Rectal smooth muscle tissue (tissue), 1 donor: ENCODE results near the gene SHROOM3.
"Not testable (repeated sequence)": the region's sequence is repeated elsewhere in the genome, so short reads cannot be mapped to it uniquely, and the experiment has no call there.

ENCODE experiments used
- H3K27ac ChIP-seq: one replicate; pipeline ENCODE4 v1.7.0; 2013; ENCODE audit warnings: low read depth, low read length, inconsistent platforms
- H3K27me3 ChIP-seq: one replicate; pipeline ENCODE4 v1.7.0; 2013; ENCODE audit warnings: low read length; ENCODE audit not compliant: control insufficient read depth, insufficient read depth
- H3K36me3 ChIP-seq: one replicate; pipeline ENCODE4 v1.7.0; 2013; ENCODE audit warnings: low read length; ENCODE audit not compliant: control insufficient read depth, insufficient read depth
- H3K4me1 ChIP-seq: one replicate; pipeline ENCODE4 v1.7.0; 2013; ENCODE audit warnings: low read length; ENCODE audit not compliant: control insufficient read depth, insufficient read depth
- H3K4me3 ChIP-seq: one replicate; pipeline ENCODE4 v1.7.0; 2013; ENCODE audit warnings: low read length
- H3K9ac ChIP-seq: one replicate; pipeline ENCODE4 v1.7.0; 2013; ENCODE audit warnings: low read length

SHROOM3 gene

GRCh38 chr4:76726631-76727030 is 291.6 kb downstream of the SHROOM3 start:
- Histone ChIP-seq H3K4me3 (no peak overlapping the region), H3K36me3 (no peaks in the 10 kb centered on the region), H3K27me3 (no peaks in the 10 kb centered on the region), H3K9ac (no peak overlapping the region), H3K27ac (no peak overlapping the region), H3K4me1 (peaks cover 10% of the 10 kb centered on the region)

- not testable (repeated sequence) for H3K9ac ChIP-seq, H3K4me3 ChIP-seq, H3K36me3 ChIP-seq, H3K27me3 ChIP-seq, H3K27ac ChIP-seq, H3K4me1 ChIP-seq
These were observed 292.9 kb downstream of the SHROOM3 start for GRCh38 chr4:76727934-76728333.

- peaks cover 7% of the 10 kb centered on the region for H3K4me1 ChIP-seq
- no peak overlapping the region for H3K27ac ChIP-seq
- H3K36me3 ChIP-seq = peaks cover 3% of the 10 kb centered on the region
- no peaks in the 10 kb centered on the region for H3K27me3 ChIP-seq
- H3K4me3 ChIP-seq = no peak overlapping the region
- no peak overlapping the region for H3K9ac ChIP-seq
These were observed 294.4 kb downstream of the SHROOM3 start for GRCh38 chr4:76729460-76729859.

DNA sequence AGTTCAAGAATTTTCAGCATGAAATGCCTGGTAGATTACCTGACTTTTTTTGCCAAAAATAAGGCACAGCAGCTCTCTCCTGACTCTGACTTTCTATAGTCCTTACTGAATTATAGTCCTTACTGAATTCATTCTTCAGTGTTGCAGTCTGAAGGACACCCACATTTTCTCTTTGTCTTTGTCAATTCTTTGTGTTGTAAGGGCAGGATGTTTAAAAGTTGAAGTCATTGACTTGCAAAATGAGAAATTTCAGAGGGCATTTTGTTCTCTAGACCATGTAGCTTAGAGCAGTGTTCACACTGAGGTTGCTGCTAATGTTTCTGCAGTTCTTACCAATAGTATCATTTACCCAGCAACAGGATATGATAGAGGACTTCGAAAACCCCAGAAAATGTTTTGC is 295.0 kb downstream of the SHROOM3 start:
- H3K4me1 ChIP-seq = peaks cover 7% of the 10 kb centered on the region
- H3K9ac ChIP-seq = no peak overlapping the region
- H3K4me3 ChIP-seq = no peak overlapping the region
- peaks cover 3% of the 10 kb centered on the region for H3K36me3 ChIP-seq
- H3K27me3 ChIP-seq = no peaks in the 10 kb centered on the region
- no peak overlapping the region for H3K27ac ChIP-seq

DNA sequence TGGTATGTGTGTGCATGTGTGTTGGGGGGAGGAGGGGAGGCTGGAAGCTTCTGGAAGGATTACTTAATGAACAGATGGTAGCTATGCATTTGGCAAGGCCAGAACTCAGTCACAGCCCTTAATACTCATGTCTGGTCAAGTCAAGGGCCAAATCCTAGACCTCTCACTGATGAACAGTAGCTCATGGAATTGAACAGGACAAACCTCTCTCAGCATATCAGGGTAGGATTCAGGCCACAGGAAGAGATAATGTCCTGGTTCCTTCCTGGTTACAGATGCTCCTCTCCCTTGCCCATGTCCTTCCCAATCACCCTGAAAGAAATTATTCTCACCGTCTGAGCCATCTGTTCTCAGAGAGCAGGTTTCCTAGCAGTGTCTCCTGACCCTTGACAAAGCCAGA is 297.2 kb downstream of the SHROOM3 start:
- Histone ChIP-seq H3K9ac (no peak overlapping the region), H3K4me1 (peaks cover 11% of the 10 kb centered on the region), H3K36me3 (peaks cover 3% of the 10 kb centered on the region), H3K27ac (no peak overlapping the region), H3K4me3 (no peak overlapping the region), H3K27me3 (no peaks in the 10 kb centered on the region)

DNA sequence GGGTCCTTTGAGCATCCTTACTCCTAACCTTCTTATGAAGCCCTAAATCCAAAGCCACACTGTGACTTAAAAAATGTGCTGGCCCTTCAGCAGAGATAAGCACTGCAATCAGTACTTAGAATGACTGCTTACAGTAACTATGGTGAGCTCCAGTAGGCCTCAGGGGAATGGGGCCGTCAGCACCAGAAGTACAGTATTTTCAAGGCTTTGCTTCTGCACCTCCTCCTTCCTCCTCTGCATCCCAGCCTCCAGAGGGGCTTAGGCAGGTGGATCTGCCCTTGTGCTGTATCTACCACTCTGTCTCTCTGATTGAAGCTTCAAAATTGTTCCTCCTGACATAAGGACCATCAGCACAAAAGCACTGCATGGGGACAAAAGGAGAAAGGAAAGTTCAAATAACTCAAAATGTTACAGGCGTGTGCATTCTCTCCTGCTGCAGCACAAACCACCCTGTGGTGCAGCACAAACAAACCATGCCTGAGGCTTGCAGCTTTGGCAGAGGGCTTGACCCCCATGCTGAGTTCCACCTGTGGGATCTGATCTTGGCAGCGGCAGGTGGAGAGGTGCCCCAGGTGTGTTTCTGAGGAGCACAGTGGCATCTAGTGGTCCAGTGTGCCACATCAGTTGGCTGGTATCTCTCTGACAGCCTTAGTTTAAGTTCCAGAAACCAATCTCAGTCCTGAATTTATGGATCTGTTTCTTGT is 298.2 kb downstream of the SHROOM3 start:
- no peak overlapping the region for H3K27ac ChIP-seq
- H3K4me1 ChIP-seq = peaks cover 20% of the 10 kb centered on the region
- peaks cover 3% of the 10 kb centered on the region for H3K36me3 ChIP-seq

DNA sequence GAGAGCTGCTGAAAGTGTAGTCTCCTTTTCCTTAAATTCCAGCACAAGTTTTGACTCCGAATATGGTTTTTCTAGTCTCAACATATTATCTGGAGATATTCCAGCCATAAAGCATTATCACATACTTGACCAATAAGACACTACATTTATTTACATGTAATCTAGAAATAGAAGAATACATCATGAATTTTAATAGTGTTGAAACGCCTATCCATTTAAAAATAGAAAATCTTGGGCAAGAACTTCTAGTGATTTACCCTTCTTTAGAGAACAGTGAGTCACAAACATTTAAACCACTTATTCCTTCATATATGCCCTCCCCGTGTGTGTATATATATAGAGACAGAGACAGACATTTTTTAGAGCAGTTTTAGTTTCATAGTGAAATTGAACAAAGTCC is 301.4 kb downstream of the SHROOM3 start:
- peaks cover 28% of the 10 kb centered on the region for H3K4me1 ChIP-seq
- H3K27me3 ChIP-seq = no peaks in the 10 kb centered on the region
- H3K9ac ChIP-seq = no peak overlapping the region
- peak overlapping the region; percentile 28 for H3K27ac ChIP-seq
- peaks cover 10% of the 10 kb centered on the region for H3K36me3 ChIP-seq
- H3K4me3 ChIP-seq = no peak overlapping the region

More for the DNA sequence above, 298.2 kb downstream of the SHROOM3 start:
- H3K27me3 ChIP-seq = no peaks in the 10 kb centered on the region
- no peak overlapping the region for H3K9ac ChIP-seq
- H3K4me3 ChIP-seq = no peak overlapping the region

GRCh38 chr4:76737180-76737579 is 302.2 kb downstream of the SHROOM3 start:
- no peaks in the 10 kb centered on the region for H3K27me3 ChIP-seq
- H3K4me1 ChIP-seq = peaks cover 29% of the 10 kb centered on the region
- H3K9ac ChIP-seq = no peak overlapping the region
- H3K27ac ChIP-seq = peak overlapping the region; percentile 97
- peaks cover 11% of the 10 kb centered on the region for H3K36me3 ChIP-seq
- H3K4me3 ChIP-seq = no peak overlapping the region

GRCh38 chr4:76737771-76738085 is 302.7 kb downstream of the SHROOM3 start:
- Histone ChIP-seq H3K4me1 (peaks cover 29% of the 10 kb centered on the region), H3K9ac (no peak overlapping the region), H3K27me3 (no peaks in the 10 kb centered on the region), H3K4me3 (no peak overlapping the region), H3K27ac (peak overlapping the region; percentile 97), H3K36me3 (peaks cover 10% of the 10 kb centered on the region)

- peak overlapping the region; percentile 97 for H3K27ac ChIP-seq
- H3K27me3 ChIP-seq = no peaks in the 10 kb centered on the region
- no peak overlapping the region for H3K9ac ChIP-seq
- peaks cover 10% of the 10 kb centered on the region for H3K36me3 ChIP-seq
- H3K4me1 ChIP-seq = peaks cover 34% of the 10 kb centered on the region
- no peak overlapping the region for H3K4me3 ChIP-seq
These were observed 303.3 kb downstream of the SHROOM3 start for GRCh38 chr4:76738086-76738931.

DNA sequence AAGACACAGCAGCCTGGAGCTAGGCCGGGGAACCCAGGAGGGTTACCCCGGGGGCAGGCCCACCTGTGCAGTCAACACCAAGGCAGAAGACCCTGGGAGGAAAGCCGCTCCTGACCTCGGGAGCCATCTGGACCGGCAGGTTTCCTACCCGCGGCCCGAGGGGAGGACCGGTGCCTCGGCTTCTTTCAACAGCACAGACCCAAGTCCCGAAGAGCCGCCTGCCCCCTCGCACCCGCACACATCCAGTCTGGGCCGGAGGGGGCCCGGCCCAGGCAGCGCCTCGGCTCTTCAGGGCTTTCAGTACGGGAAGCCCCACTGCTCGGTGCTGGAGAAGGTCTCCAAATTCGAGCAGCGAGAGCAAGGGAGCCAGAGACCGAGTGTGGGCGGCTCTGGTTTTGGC is 305.2 kb downstream of the SHROOM3 start:
- Histone ChIP-seq H3K27ac (peak overlapping the region; percentile 97), H3K27me3 (no peaks in the 10 kb centered on the region), H3K4me1 (peaks cover 34% of the 10 kb centered on the region), H3K9ac (no peak overlapping the region), H3K4me3 (no peak overlapping the region), H3K36me3 (peaks cover 10% of the 10 kb centered on the region)

GRCh38 chr4:76740866-76741662 is 306.0 kb downstream of the SHROOM3 start:
- Histone ChIP-seq H3K4me3 (no peak overlapping the region), H3K36me3 (peaks cover 10% of the 10 kb centered on the region), H3K9ac (no peak overlapping the region), H3K27ac (peak overlapping the region; percentile 22), H3K27me3 (no peaks in the 10 kb centered on the region), H3K4me1 (peaks cover 34% of the 10 kb centered on the region)
